K562 (cell line): ENCODE measurements around the gene SLC25A45. TPM values are rescaled to one million over a fixed set of nuclear protein-coding genes. Genes with fewer than 3 reads are reported as not detected.

Source experiments
- BMI1 ChIP-seq: fragments of 150-350 bp; IDR thresholded peaks from 2 replicates; pipeline ENCODE4 v1.6.1; 2014; ENCODE audit warnings: low read length
- BRF2 ChIP-seq: IDR thresholded peaks from 3 replicates; pipeline ENCODE4 v1.6.1; 2011; ENCODE audit warnings: borderline replicate concordance, mild to moderate bottlenecking; ENCODE audit not compliant: insufficient read length, insufficient read depth
- CBX2 ChIP-seq: fragments of 200-600 bp; sonication (generic); IDR thresholded peaks from one replicate; pipeline ENCODE4 v1.6.1; 2012; ENCODE audit warnings: mild to moderate bottlenecking, low read length, inconsistent platforms; ENCODE audit not compliant: insufficient read depth, poor library complexity, severe bottlenecking
- CBX8 ChIP-seq: fragments of 200-600 bp; sonication (generic); IDR thresholded peaks from 2 replicates; pipeline ENCODE4 v1.6.1; 2012; ENCODE audit warnings: borderline replicate concordance, mixed run types, low read depth, mild to moderate bottlenecking, moderate library complexity, mixed read lengths, low read length, control low read depth, inconsistent platforms; ENCODE audit not compliant: poor library complexity, severe bottlenecking; ENCODE audit errors: extremely low read depth
- CHCHD3 ChIP-seq: fragments of 250-450 bp; sonication (Bioruptor Pico); IDR thresholded peaks from 2 replicates; pipeline ENCODE4 v2.1.2; 2022; ENCODE audit warnings: mild to moderate bottlenecking
- CHD2 ChIP-seq: IDR thresholded peaks from 2 replicates; pipeline ENCODE4 v1.6.1; 2011; ENCODE audit warnings: low read depth, low read length
- E4F1 ChIP-seq: fragments of 250-450 bp; sonication (Bioruptor Pico); IDR thresholded peaks from 2 replicates; pipeline ENCODE4 v1.5.0; 2021; ENCODE audit warnings: mild to moderate bottlenecking, borderline replicate concordance
- FOXP1 ChIP-seq: sonication (generic); formaldehyde crosslinking; IDR thresholded peaks from 2 replicates; pipeline ENCODE4 v1.8.0; 2022; ENCODE audit warnings: mild to moderate bottlenecking, missing genetic modification reagents
- GABPA ChIP-seq: fragments of 200-800 bp; sonication (Bioruptor generic); conservative IDR thresholded peaks from 2 replicates; pipeline ENCODE4 v1.6.1; 2016; ENCODE audit warnings: low read depth, missing genetic modification characterization, missing compliant biosample characterization
- GABPB1 ChIP-seq: sonication (generic); formaldehyde crosslinking; IDR thresholded peaks from 2 replicates; pipeline ENCODE4 v1.8.0; 2022; ENCODE audit warnings: mild to moderate bottlenecking, missing genetic modification reagents
- KDM1A ChIP-seq, 2 experiments: fragments of 450-650 bp; IDR thresholded peaks; 2 replicates each; pipeline ENCODE4 v1.6.1; 2016; ENCODE audit warnings: mild to moderate bottlenecking in 2 of 2
- PHF8 ChIP-seq: fragments of 200-600 bp; sonication (generic); IDR thresholded peaks from 2 replicates; pipeline ENCODE4 v1.6.1; 2012; ENCODE audit warnings: mixed run types, mild to moderate bottlenecking, inconsistent platforms, low read length, moderate library complexity, borderline replicate concordance
- RBM15 ChIP-seq: fragments of 200-400 bp; formaldehyde crosslinking; IDR thresholded peaks from 2 replicates; pipeline ENCODE4 v1.6.1; 2018; ENCODE audit warnings: mild to moderate bottlenecking, low read length, moderate library complexity; ENCODE audit not compliant: insufficient read depth
- RBM25 ChIP-seq: fragments of 200-400 bp; formaldehyde crosslinking; IDR thresholded peaks from 2 replicates; pipeline ENCODE4 v1.6.1; 2018; ENCODE audit warnings: low read length, low read depth, moderate library complexity; ENCODE audit not compliant: severe bottlenecking
- RUNX1 ChIP-seq: sonication (generic); IDR thresholded peaks from 2 replicates; pipeline ENCODE4 v1.6.1; 2016; ENCODE audit warnings: antibody characterized with exemption, low read depth
- STAT6 ChIP-seq: sonication (generic); formaldehyde crosslinking; IDR thresholded peaks from 2 replicates; pipeline ENCODE4 v1.8.1; 2023; ENCODE audit warnings: mild to moderate bottlenecking, missing genetic modification reagents
- THAP12 ChIP-seq: fragments of 250-450 bp; sonication (Bioruptor Pico); IDR thresholded peaks from 2 replicates; pipeline ENCODE4 v1.9.0; 2021; ENCODE audit warnings: mild to moderate bottlenecking, inconsistent platforms
- XRCC4 ChIP-seq: IDR thresholded peaks from one replicate; pipeline ENCODE4 v1.6.1; 2011; ENCODE audit not compliant: insufficient read depth, insufficient read length; ENCODE audit errors: extremely low read depth
- ZNF830 ChIP-seq: fragments of 250-450 bp; sonication (Bioruptor Pico); IDR thresholded peaks from 2 replicates; pipeline ENCODE4 v1.5.0; 2021; ENCODE audit warnings: mild to moderate bottlenecking
- polyA plus RNA-seq, 8 experiments: library from polyadenylated mRNA; depleted of rRNA in 4 of 8; stranded (reverse) in 5 of 8; unstranded in 3 of 8; fragments of >200 nt; fragmentation: Nextera tagmentation in 2 of 8; fragmentation: Illumina TruSeq in 1 of 8; extraction: Ambion mirVana in 2 of 8; extraction: Trizol in 1 of 8; gene quantifications; 2 replicates each; pipeline versions ENCODE4 v1.2.1 to v1.2.3, GENCODE V29; 2011 to 2014; ENCODE audit warnings: inconsistent platforms in 1 of 8, missing spikeins in 1 of 8
- total RNA-seq, 7 experiments: library from RNA; depleted of rRNA in 6 of 7; stranded (reverse); fragments of >200 nt in 6 of 7; fragmentation: Illumina TruSeq in 2 of 7; extraction: Trizol in 2 of 7; gene quantifications; 2 replicates each; pipeline versions ENCODE4 v1.2.1 to v1.2.3, GENCODE V29; 2011 to 2021; ENCODE audit warnings: low replicate concordance in 1 of 7

The SLC25A45 gene
- total and polyA plus RNA-seq, 9 of the 15 experiments (the other 6 are each of a cell fraction or from before 2014, with no cell fraction given), result 0.15 to 2.3 (median 0.68) TPM

GRCh38 chr11:65416341-65416824, 33.9 kb upstream of the SLC25A45 start (continued):
- no peak for TF ChIP-seq THAP12 (CRISPR knock-in tag)
- no peak for TF ChIP-seq BMI1
- TF ChIP-seq FOXP1 (CRISPR knock-in tag), result 0 out of 2 replicates have a peak, but pooled peaks have one; percentile 40
- TF ChIP-seq E4F1 (CRISPR knock-in tag), result no peak
- TF ChIP-seq CHCHD3 (CRISPR knock-in tag), result no peak
- TF ChIP-seq GABPB1 (CRISPR knock-in tag), result peak; percentile 72
- no peak for TF ChIP-seq XRCC4
- TF ChIP-seq STAT6, result peak; percentile 27; the same call in 1 of the 2 replicates
- TF ChIP-seq RBM25, result no peak
- no peak for TF ChIP-seq RBM15
- no peak for TF ChIP-seq CHD2
- no peak for TF ChIP-seq PHF8
- no peak for TF ChIP-seq CBX8
- no peak for TF ChIP-seq KDM1A (IDR thresholded peaks at IDR 0.05)
- no peak for TF ChIP-seq BRF2
- no peak for TF ChIP-seq CBX2
- TF ChIP-seq ZNF830 (CRISPR knock-in tag), result no peak
- no peak for TF ChIP-seq RUNX1
- no peak for TF ChIP-seq GABPA
